HG02938 (cell line): Measurements from ENCODE around the gene NOL4L.
"Not testable (repeated sequence)": the region's sequence is repeated elsewhere in the genome, so short reads cannot be mapped to it uniquely, and the experiment has no call there.

ENCODE experiments used
- ATAC-seq: cut with Tn5 transposase; IDR thresholded peaks from one replicate; pipeline ENCODE4 v1.9.1; 2021; ENCODE audit warnings: mild to moderate bottlenecking, moderate library complexity; ENCODE audit not compliant: unreplicated experiment

The NOL4L gene

DNA sequence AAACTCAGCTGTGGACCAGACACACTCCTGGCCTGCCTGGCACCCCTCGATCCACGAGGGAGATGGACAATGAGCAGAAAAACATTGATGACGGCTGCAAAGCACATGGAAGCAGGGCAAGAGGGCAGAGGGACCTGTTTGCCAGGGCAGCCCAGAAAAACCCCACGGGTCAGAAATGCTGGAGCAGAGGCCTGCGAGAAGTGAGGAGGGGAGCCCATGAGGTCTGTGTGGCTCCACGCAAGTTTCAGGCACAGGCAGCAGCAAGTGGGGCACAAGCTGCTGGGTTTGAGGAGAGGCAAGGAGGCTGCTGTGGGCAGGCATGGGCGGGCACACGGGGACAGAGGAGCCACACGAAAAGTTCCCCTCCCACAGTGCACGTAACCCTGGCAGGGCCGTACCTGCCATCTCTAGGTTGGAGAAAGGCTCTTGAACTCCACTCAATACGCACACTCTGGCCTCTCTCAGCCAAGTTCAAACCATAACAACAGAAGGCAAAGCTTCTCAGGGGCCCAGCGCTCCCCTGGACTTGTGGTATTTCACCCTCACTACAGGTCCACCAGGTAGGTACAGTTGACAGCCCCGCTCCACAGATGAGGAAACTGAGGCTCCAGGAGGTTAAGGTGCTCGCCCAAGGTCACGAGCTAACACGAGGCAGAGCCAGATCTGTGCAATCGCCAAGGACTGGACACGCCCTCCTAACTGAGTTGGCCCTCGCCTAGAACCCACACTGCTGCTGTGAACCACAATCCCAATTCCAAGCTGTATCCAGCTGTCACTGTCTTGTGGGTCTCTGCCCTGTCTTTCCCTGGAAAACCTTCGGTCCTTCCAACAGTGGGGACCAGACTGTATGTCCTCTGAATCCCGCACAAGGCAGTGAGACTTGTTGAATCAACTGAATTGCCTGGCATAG lies 108.2 kb downstream of the NOL4L start:
- ATAC-seq: no peak

DNA sequence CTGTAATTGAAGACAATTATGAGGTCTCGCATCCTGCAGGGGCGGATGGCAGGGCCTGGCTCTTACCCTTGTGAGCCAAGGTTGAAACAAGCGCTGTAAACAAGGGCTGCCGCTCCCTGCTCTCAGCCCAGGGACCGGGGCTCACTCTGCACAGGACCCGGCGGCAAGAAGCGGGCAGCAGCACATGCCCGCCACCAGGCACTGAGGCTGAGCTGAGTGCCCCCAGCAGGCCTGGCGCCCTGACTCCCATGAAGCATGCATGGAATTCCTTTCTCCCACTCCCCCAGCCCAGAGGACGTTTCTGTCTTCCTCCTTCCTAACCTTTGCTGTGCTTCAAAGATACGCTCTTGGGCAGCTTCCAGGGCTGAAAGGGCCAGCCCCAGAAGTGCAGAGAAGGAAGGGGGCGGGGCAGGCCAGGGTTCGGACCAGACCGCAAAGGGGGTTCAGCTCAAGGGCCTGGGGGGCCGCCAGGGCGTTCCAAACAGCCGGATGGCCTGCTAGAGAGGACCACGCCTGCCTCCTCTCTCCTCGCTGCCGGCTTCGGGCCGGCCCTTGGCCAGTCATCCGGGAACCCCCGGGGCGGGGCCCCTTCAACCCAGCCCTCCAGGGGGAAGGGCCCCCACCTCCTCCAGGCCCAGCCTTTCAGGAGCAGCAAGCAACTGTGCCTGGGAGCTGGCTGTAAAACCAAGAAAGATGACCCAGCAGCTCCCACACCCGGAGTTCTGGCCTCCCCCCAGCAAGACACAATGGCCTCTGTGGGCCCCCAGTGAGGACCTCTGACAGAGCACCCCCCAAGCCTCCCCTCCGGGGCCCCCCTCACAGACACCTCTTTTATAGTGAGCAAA lies 109.9 kb downstream of the NOL4L start:
- no peak for ATAC-seq

DNA sequence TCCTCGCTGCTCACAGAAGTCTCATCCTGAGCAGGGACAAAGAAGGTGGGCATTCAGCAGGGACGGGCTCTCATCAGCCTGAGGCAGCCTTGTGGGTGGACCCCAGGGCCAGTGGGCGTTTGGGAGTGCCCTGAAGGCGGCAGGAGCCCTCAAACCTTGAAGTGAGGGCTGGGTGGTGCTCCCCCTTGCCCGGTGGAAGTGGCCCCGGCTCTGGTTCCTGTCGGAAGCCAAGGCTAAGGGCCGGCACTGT lies 110.5 kb downstream of the NOL4L start:
- no peak for ATAC-seq

DNA sequence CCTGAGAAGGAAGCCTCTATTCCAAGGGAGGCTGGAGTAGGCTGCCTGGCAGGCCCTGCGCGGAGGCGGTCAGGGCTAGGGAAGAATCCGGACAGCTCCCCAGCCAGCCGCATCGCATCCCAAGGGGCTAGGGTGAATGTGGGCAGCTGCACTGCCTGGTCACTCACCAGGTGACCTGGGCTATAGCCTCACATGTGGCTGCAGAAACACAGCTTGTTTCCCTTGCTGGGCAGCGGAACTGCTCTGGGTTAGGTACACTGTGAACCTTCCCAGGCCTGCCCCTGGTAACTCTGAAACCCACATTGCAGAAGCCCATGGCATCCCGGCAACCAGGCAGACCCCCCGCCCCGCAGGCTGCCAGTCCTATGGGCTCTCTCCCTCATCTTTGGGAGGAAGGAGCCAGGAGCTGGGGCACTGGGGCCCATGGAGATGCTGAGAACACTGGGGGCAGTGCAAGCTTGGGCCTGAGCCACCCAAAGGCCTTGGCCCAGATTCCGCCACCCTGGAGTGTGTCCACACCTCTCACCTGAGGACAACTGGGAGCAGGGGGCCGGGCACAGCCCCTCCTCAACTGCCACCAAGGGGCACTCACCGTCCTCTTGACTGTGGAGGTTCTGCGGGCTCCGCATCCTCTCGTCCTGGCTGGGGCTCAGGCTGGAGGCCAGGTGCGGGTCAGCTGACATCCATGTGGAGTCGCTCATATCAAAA lies 111.0 kb downstream of the NOL4L start:
- ATAC-seq: no peak

DNA sequence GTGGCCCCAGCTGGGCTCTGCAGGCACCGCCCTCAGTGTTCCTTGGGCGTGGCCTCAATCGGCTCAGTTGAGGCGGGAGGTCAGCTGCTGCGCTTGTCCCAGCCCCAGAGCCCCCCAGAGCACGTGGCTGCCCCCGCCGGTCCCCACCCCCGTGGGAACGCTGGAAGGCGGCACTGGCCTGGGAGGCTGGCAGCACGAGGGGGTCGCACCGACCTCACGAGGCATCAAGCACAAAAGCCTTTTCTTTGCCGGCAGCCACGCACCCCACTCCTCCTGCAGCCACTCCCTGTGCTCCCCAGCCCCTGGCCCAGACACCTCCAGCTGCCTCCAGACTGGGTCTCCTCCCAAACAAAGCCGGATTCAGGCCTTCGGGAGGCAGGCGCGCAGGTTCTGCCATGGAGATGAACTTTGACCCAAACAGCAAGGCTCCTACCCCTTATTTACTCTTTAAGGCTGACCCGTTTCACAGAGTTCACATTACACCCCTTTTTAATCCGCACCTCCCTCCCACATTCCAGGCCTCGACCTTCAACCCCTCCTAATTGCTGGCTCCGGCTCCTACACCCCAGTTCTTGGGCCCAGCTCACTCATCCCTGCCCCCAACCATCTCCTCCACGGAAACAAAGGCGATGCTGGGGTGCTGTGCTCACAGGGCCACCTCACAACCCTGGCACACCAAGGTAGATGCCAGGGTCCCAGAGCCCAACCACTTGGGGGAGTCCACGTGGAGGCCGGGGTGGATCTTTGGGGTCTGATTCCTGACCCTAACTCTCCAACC lies 111.7 kb downstream of the NOL4L start:
- no peak for ATAC-seq

DNA sequence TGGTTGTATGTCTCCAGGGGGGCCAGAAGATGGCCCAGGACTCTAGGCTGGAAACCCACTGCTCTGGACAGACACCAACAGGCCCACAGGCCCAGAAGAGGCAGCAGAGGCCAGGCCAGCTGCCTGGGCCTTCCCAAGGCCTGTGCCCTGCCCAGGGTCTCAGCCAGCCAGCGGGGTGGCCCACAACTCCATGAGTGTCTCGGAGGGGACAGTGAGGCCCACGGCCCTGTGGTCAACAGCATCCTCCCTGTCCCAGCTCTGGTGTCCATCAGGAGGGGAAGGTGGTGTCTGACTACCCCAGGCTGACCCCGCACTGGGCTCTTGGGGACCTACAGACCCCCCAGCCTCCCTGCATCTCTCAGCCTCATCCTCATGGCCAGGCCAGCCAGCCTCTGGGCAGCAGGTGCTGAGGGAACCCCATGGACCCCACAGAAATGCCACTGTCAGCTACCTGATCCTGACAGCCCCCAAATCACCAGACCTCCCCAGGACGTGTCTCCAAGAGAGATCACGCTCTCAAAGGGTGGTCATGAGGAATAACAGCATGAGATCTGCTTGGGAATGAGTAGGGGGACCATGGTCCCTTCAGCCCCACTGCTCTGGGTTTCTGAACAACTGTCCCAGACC lies 112.4 kb downstream of the NOL4L start:
- no peak for ATAC-seq

DNA sequence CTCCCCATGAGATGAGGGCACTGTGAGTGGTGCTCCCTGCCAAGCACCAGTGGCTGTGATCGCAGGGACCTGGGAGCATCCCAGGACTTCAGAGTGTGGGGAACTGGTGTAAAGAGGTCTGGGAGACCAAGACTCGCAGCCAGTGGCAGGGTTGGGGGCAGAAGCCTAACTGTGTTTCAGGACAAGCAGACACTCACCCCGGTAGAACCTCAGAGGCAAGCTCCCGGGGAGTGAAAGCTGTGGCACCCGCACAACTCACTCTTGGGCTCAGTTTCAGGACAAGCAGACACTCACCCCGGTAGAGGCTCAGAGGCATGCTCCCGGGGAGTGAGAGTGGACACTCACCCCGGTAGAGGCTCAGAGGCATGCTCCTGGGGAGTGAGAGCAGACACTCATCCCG lies 114.2 kb downstream of the NOL4L start:
- no peak for ATAC-seq

DNA sequence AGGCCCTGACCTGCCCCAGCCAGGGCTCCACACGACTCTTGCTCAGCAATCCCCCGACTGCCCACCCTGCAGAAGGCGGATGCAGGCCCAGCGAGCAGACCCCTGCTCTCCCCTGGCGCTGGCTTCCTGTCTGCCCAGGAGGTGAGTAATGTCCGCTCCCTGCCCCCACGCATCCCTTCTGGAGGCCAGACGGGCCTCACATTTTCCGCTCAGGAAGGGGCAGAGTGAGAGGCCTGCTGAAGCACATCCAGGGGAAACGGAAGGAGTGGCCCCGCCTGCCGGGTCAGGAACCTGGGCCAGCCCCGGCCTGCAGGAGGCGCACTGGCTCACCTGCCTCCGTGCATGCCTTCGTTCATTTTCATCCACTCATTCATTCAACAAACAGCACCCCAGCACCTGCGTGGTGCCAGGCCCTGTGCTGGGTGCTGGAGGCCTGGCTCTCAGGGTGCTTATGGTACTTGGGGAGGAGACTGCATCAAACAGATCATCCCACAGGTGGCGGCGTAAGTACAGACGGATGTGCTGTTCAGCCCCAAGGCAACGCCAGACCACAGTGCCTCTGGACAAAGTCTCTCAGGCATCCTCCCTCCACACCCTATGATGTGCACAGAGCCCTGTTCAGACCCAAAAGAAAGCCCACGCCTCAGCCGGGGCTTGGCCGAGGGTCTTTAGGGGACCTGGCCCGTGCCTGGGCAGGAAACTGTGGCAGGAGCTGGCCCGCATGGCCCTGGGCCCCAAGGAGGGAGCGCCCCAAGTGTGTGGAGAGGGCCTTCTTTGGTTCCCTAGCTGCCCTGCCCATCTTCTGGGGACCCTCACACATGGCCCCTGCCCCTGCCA lies 114.9 kb downstream of the NOL4L start:
- no peak for ATAC-seq

DNA sequence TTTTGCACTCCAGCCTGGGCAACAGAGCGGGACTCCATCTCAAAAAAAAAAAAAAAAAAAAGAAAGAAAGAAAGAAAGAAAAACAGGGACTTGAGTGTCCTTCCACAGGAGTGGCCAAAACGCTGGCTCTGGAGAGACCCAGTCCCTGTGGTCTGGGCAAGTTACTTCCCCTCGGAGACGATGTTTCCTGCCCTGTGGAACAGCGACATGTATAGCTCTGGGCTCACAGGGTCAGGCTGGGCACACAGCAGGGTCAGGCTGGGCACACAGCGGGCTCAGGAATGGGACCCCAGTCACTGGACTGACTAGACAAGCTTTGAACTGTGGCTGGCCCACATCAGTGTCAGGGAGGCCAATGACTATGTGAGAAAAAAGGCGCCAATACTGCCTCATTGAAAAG lies 116.3 kb downstream of the NOL4L start:
- no peak for ATAC-seq

DNA sequence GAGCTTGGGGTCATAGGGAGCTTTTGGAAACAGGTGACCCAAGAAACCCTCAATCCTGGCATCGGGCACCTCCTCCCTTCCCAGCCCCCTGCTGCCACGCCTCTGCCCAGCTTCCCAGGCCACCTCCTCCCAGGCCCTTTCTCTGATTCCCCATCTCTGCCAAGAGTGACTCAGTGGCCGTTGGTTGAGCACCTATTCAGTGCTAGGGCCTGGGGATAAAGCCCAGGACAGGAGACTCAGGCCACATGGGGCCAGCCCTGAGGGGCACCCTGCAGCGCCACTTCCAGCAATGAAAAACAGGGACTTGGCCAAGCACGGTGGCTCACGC lies 116.9 kb downstream of the NOL4L start:
- ATAC-seq: no peak

DNA sequence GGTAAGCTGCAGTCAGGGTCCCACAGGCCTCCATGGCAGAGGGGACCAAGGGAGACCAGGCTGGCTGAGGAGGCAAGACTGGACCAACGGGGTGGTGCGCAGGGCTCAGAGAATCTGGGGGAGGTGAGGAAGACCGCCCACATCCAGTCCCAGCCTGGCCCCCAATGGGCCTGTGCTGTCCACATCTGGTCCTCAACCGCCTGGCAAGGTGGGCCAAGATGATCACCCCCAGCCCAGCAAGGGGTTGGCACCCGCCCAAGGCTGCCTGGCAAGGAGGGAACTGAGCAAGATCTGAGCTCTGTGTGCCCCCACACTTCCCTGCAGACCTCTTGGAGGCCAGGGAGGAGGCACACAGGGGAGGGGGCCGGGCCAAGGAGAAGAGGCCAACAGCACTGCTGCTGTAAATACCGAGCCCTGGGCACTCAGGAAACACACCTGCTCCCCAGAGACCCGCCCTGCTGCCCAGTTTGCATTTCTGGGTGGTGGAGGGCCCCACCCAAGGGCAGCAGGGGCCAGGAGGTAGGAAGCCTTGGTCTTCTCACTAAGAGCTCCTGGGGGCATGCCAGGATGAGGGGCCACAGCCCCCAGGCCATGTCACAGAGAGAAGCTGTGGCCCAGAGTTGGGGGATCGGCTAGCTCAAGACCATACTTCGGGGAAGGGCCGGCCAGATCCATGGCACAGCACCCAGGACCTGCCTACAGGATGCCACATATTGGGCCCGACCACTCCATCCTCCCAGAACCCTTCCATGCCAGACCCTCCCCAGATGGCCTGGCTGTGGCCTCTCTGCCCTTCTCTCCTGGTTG lies 117.4 kb downstream of the NOL4L start:
- ATAC-seq: no peak

DNA sequence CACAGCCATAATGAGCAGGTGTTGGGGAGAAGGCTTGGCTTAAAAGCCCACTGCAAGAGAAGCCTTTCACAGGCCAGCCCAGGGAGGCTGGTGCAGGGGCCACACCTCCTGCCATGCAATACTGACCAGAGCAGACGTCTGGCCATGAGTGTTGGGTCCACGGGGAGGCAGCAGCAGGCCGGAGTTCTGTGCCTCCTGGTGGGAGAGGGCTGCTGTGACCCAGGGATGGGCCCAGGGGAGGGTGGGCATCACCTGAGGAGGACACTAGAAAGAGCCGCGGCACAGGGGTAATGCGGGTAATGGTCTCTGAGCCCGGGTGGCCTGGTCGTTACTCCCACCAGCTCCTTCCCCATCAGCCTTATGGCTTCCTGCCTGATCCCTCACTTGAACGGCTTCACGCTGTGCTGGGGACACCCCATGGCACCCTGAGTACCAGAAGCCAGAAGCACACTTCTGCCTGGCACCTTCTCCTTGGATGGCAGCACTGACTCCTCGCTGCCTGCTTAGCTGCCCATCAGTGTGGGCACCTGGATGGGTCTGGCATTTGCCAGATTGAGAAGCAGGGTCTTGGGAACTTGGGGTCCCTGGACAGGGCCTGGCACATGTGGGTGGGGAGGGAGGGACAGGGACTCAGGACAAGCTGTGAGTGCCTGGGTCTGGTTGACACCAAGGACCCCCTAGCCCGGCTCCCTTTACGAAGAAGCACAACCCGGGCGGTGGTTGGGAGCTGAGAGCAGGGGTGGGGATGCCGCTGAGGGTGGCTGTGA lies 118.2 kb downstream of the NOL4L start:
- no peak for ATAC-seq

DNA sequence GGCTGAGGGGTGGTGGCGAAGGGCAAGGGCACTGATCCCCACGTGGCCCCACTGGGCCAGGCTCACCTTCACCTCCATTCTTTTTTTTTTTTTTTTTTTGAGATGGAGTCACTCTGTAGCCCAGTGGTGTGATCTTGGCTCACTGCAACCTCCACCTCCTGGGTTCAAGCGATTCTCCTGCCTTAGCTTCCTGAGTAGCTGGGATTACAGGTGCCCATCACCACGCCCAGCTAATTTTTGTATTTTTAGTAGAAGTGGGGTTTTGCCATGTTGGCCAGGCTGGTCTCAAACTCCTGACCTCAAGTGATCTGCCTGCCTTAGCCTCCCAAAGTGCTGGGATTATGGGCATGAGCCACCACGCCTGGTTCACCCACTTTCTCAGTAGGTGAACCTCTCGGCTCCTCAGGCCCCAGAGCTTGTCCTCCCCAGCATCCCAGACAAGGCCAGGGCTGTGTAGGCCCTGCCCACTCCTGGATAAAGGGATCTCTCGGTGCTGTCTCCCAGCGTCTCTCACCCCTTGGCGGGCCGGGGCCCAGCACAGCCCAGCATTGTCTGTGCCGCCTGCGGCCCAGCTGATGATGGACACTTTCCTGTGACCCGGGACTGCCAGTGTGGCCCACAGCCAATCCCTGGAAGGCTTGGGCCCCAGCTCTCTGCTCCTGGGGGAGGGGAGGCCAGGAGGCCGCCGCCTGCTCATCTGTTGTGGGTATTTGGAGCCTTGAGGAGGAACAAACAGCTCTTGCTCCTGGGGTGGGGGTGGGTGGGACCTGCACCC lies 119.0 kb downstream of the NOL4L start:
- ATAC-seq: not testable (repeated sequence)

DNA sequence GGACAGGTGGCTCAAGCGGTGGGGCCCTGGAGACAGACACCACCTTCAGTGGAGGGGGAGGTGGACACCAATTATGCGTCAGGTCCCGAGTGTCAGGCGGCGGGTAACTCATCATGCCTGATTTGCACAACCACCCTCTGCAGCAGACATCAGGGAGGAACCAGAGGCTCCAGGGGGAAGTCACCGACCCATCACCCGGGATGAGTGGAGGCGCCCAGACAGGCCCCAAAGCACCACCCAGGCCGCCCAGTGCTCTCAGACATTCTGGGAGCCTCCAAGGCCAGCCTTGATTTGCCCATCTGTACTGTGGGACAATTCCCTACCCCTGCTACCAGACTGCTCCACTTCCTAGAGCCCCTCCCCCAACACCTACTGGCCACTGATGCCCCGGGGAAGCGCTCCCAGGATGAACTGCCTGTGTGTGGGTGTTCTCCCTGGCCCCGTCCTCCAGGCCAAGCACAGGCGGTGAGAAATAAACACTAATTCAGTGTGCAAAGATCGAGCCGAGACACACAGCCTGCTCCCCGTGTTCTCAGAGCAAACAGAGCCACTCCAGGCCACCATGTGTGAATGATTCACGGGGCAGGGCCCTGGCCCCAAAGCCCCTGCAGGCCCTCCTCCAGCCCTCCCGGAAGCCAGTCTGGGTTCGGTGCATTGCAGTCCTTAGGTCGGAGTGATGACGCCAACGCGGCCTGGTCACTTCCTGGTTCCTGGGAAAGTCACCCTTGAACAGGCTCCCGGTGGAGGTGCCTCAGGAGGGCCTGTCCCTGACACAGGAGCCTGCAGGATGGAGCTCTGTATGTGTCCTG lies 119.8 kb downstream of the NOL4L start:
- no peak for ATAC-seq

DNA sequence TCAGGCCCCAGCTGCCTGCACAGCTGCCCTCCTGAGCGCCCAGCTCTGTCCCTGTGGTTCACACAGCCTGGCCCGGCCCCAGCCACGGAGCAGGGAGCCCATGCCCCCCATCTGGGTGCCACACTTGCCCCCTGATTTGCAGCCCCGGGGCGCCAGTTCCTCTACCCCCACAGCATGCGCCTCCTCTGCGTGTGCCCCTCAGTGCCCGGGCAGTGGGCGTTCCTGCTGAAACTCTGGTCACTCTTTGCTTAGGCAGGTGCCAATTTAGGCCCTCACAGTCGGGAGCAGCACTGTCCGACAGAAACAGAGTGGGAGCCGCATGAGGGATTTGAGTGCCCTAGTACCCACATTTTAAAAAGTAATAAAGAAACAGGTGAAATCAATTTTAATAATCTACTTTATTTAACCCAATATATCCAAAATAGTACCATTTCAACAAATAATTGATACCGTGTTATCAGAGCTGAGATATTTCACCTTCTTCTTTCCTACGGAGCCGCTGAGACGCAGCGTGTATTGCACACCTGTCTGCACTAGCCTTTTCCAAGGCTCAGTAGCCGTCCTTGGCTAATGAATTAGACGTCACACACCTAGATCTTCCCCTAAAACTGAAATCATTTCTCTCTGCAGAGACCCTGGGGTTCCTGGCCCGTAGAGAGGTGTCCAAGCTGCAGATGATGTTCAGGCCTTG lies 120.6 kb downstream of the NOL4L start:
- ATAC-seq: no peak
